NCI-H2107 treated with DMSO at 0.1 percent for 48 hours (cell line): ENCODE data around the gene ADRA2B.

Experiments
- DNase-seq: peaks from one replicate; lab custom pipeline; 2025; ENCODE audit not compliant: unreplicated experiment; lab: John Stamatoyannopoulos, UW

ADRA2B gene

DNA sequence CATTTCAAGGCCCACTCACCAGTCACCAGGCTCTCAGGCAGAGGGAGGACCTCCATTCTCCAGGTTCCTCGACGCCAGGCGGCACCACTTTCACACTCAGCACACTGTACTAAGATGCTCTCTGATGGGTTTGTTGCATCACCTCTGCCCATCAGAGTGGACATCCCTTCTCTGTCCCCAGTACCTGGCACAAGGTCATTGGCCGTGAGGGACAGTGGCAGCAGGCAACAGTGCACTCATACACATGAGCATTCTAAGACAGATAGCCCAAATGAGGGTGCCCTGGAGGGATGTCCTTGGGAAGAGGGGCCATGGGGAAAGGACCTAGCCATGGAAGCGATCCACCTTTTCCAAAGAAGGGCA, 3.0 kb upstream of the ADRA2B start:
- DNase-seq = no peak

DNA sequence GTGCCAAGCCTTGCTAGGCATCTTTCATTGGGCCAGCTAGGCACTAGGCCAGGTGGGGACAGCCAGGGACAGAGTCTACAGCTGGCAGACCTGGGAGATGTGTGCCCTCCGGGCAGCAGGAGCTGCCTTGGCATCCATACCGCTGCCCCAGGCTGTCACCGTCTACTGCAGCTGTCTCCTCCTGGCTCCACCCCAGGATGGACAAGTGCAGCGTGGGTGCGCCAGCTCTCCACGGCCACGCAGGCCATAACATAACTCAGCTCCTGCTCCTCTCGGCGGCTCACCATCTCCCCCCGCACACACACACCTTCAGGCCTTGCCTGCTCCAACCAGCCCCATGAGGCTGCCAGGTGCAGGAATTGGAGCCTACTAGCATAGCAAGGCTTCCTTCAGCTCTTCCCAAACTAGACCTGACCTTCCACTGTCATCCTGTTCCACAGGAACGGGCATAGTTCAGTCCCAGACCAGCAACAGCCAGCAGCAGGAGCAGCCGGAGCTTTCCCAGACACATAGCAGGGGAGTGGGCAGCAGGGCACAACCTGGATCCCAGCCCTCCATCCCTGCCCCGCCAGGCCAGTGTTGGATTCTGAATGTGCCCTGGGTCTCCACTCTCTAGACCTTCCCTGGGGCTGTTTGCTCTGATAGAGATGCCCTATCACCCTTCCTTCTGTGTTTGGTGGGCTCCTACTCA, 2.5 kb upstream of the ADRA2B start:
- DNase-seq = no peak

DNA sequence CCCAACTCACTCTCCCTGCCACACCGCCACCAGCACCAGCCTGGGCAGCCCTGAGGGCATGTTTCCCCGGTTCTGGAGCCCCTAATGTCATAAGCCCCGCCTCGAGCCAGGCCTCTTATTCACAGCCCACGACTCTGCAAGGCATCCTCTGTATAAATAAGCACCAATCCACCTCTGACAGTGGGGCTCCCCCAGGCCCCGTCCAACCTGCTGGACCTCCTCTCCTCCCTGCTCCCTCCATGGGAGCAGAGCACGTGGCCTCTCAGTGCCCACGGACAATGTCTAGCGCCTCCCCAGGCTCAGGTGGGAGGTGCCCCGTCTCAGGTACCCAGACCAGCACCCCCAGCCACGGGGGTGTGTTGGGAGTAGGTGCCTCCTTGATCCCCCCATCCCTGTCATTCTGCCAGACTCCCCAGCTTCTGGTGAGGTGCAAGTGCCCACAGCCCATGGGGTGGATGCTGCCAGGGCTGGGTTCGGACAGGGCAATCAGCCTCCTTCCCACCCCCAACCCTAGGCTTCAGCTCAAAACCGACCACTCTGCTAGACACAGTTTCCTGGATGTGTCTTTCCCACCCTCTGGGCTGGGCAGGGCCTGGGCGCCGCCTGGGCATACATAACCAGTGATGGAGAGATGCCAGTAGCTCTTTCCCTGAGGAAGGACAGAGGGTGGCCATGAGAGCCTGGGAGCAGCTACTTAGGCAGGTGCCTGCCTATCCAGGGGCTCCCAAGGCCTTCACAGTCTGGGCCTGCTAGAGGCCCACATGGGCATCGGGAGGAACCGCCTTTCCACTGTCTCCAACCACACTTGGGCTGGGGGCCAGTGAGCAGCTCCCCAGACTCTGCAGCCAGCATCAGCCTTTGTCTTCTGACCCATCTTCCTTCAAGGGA, 1.6 kb upstream of the ADRA2B start:
- no peak for DNase-seq

DNA sequence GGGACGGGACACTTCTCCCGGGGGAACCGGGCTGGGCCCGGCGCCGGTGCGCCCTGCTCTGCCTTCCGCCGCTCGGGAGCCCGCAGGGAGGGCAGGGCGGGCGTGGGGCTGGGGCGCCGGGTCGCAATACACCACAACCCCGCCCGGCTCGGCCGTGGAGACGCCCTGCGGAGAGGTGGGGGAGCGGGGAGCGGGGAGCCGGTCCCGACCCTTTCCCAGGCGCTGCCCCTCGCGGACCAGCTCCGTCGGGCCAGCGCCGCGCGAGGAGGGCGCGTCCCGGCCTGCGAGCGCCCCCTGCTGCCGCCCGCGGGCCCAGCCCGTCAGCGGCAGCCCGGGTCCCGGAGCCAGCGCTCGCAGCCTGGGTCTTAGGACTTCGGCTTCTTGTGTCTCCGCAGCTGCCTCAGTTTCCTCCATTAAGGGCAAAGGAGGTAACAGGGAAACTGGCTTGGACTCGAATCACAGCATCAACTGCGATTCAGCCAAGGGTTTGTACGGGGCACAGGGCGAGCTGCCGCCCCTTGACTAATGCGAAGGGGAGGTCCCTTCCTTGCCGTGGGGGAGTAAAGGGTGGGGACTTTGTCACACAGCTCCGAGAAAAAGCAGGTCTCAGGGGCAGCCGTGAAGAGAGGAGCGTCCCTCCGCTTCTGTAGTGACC, 635 bp upstream of the ADRA2B start:
- no peak for DNase-seq

DNA sequence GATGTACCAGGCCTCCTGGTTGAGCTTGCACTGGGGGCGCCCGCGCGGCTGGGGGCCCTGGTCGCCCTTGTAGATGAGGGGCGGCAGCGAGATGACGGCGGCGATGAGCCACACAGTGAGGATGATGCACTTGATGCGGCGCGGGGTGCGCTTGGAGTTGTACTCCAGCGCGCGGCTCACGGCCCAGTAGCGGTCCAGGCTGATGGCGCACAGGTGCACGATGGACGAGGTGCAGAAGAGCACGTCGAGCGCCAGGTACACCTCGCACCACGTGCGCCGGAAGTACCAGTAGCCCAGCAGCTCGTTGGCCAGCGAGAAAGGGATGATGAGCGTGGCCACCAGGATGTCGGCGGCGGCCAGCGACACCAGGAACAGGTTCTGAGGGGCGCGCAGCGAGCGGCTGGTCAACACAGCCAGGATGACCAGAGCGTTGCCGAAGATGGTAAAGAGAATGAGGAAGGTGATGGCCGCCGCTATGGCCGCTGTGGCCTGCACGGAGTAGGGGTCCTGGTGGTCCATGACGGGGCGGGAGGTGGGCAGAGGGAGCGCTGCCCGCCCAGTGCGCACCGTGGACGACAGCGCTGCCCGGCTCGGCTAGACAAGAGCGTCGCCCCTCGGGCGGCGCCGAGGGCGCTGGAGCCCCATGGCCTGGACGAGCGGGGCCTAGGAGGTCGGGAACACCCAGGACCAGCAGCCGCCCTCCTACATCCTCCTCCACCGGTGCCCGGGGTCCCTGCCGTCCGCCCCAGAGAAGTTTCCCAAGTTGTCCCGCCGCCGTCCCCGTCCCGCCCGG, 544 bp downstream of the ADRA2B start:
- no peak for DNase-seq

DNA sequence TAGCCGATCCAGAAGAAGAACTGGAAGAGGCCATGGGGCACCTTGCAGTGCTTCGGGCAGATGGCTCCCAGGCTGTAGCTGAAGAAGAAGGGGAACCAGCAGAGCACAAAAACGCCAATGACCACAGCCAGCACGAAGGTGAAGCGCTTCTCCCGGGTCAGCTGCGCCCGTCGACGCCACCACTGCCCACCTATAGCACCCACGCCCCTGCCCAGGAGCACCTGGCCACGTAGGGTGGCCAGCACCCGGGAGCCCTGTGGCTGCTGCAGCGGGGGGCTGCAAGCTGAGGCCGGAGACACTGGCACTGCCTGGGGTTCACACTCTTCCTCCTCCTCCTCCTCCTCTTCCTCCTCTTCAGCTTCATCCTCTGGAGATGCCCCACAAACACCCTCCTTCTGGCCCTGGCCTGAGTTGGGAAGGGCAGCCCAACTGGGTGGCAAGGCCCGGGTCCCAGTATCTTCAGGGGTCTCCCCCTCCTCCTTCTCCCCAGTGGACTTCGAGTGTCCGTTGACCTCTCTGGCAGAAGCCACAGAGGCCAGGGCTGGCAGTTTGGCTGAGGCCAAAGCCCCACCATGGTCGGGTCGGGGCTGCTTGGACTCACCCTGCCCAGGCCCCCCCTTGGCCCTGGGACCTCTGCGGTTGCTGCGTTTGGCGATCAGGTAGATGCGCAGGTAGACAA, 1.3 kb downstream of the ADRA2B start:
- DNase-seq = no peak

DNA sequence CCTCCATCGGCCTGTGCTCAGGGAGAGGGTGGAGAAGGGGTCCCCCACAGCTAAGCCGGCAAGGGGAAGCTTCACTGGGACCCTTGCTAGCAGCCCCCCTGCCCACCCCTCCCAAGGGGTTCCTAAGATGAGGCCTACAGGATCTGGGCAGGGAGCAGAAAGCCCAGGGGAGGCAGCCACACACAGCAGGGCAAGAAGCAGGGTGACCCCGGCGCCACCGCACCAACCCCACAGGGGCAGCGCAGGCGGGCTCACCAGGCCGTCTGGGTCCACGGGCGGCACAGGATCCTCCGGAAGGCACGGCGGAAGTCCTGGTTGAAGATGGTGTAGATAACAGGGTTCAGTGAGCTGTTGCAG, 1.8 kb downstream of the ADRA2B start:
- no peak for DNase-seq

DNA sequence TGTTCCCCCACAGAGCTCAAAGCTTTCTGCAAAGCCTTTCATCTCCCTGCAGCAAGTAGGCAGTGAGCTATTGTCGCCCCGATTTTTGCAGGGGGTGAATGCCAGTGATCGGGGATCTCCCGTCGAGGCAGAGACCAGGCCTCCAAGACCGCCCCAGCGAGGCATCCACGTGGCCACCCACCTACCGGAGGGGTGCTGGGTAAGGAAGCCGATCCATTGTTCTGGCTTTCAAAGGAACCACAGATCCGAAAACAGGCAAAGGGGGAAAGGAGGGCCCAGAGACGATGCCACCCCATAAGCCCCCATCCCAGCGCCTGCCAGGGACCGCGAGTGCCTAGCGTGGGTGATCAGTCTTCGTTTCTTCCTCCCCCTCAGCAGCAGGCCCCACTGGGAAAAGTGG, 2.4 kb downstream of the ADRA2B start:
- no peak for DNase-seq

DNA sequence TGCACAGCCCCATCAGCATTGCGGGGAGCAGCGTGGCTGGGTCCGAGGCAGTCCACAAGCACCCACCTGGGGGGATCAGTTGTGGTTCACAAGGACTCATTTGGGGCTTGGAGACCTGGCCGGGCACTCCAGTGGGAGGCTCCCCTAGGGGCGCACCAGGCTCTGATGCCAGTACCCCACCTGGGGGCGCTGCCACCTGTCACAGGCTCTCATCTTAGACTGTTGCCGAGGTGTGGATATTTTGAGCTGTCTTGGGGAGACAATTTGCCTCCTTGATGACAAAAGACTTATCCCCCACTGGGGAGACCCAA, 3.0 kb downstream of the ADRA2B start:
- no peak for DNase-seq

DNA sequence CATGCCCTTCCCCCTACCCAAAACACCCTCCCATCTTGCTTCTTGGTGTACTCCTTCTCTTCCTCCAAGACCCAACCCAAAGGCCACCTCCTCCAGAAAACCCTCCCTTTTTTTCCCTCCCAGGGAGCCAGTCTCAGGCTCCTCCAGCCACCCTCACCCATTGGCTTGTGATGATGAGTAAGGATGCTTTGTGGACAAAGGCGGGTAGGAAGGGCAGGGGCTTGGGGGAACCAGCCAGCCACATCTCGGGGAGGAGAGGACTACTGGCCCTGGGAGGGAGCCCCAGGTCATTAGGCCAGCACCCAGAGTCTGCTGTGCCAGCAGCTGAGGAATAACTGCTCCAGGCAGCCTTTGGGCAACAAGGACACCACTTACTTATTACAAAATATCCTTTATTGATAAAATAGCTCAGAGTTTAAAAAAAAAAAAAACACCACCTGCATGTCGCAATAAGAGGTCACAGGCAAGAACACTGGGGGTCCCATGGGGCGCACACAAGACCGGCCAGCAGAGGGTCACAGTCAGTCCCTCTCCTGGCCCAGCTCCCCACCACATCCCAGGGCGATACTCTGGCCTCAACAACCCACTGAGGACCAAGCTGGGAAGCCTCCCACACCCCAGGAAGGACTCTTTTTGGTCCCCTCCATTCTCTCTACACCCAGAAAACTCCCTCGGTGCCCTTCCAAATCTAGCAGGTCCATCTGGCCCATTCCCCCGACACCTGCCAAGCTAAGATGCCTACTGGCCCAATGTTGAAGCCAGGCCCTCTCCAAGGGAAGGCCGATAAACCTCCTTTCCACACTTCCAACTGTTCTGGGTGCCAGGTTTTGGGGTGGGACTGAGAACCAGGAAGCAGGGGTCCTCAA, 3.6 kb downstream of the ADRA2B start:
- DNase-seq = no peak

DNA sequence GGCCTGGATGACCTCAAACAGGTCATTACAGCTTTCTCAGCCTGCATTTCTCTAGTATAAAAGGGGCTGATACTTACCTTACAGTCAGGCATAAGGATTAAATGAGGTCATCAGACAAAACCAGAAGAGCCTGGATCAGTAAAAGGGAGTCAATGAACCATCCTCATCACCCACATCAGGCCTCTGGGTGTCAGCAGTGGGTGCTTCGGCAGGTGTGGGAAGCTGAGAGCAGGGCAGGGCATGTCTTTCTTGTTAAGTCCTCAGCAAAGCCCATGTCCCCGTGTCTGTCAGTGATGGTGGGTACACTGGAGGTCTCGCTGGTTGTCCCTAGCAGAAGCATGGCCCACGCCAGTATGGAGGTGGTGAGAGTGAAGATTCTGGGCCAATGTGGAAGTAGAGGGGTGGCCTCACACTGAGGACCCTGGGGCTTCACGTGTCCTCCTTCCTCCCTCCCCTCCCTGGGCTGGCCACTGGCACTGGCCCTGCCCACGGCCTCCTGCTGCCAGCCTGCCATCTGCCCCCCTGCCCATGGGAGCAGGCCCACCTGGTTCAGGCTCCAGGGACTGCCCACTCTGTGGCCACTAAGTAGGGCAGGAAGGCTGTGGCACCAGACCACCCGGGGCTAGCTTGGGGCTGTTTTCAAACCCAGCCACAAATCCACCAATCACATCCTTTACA, 4.4 kb downstream of the ADRA2B start:
- DNase-seq = no peak

DNA sequence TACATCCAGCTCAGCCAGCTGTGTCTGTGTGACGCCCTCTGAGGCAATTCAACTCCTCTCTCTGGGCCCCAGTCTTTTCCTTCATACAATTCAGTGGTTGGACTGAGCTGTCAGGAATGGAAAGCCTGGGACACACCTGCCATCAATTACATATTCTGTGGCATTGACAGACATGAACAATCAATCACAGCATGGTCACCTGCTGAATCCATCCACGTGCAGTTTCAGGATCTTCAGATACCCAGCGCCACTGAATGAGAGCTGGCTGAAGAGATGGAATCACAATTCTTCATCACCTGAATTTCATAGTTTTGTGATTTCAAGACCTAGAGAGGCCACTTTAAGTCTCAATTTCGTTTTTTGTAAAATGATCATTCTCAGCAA, 5.1 kb downstream of the ADRA2B start:
- DNase-seq = no peak

DNA sequence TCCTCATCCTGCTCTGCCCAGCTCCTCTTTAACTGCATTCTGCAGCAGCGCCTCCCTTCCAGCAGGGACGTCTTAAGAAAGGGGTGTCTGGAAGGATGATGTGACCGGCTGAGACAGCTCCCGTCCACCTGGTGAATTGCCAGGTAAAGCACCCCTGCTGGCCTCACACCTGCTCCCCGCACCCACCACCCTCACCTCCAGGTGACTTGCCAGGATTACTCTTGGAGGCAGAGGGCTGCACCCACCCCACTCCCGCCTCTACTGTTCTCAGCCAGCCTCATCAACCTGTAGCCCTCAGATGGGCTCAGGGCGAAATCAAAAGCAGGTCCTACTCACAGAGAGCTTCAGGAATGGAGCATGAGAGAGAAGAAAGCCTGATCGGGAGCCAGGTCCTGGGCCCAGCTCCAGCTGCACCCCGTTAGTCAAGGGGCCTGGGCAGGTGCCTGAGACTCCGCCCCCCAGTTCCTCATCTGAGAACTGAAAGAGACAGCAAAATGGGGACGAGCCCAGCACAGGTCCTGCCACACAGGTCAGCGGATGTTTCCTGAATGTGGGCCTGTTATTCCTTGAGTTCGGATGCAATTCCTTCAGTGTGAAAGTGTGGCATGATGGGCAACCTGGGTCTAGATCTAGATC, 5.6 kb downstream of the ADRA2B start:
- DNase-seq = no peak

DNA sequence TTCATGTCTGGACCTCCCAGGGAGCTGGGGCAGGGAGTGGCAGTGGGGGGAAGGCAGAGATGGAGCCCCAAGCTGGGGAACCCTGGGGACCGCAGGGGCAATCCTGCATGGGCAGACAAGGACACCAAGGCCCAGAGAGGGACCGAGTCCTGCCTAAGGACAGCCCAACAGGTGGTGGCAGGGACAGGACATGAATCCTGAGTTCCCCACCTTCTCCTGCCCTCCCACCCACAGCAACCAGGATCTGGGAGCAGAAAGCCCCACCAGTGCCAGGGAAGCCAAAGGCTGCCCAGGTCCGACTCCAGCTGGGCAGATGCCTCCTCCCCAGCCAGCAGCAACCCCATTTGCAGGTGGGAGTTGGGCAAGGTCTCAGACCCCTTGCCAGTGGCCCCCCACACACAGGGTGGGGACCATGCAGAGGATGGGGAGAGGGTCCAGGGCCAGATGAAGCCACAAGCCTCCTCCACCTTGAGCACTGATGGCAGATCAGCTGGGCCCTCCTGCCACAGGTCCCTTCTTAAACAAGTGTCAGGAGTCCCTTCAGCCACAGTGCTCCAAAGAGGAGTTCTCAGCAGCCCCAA, 6.3 kb downstream of the ADRA2B start:
- DNase-seq = no peak

DNA sequence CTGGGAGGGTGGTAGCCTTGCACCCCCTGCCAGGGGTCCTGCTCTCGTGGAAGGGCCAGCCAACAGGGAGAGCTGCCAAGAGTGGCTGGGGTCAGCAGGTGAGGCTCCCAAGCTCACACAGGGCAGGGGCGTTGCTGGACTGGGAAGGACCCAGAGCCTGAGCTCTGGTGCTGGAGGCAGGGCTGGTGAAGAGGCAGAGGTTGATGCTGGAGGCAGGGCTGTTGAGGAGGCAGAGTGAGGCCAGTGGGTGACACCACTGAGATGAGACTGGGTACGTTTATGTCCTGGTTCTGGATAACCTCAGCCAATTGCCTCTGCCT, 7.0 kb downstream of the ADRA2B start:
- no peak for DNase-seq

DNA sequence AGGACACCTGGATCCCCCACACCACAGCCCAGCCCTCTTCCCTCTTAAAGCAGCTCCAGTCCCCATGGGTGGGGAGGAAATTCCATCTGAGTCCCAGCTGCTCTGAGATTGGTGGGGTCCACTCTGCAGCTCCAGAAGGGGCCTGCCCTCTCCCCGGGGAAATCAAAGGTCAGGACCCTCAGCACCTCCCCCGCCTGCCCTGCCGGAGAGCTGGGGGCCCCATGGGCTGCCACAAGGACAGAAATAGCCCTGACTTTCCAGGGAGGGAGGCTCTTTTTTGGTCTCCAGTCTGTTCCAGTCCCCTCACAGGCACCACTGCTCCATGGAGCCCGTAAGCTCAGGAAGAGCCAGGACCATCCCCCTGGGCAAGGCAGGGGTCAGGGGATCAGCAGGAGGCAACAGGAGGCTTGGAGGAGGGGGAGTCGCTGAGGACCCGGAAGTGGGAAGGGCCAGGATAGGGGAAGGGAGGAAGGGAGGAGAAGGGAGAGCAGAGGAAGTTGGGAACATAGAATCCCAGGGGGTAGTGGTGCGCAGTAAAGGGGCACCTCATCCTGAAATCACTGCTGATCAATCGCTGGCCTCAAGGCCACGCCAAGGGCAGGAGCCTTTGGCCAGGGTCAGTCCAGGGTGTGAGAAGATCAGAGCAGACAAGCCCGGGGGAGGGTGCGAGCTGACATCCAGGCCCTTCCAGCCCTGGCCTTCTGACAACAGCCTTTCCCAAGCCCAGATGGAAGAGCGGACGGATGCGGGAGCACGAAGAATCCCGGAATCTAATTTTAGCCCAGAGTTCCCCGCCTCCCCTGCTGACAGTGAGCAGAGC, 7.6 kb downstream of the ADRA2B start:
- no peak for DNase-seq

DNA sequence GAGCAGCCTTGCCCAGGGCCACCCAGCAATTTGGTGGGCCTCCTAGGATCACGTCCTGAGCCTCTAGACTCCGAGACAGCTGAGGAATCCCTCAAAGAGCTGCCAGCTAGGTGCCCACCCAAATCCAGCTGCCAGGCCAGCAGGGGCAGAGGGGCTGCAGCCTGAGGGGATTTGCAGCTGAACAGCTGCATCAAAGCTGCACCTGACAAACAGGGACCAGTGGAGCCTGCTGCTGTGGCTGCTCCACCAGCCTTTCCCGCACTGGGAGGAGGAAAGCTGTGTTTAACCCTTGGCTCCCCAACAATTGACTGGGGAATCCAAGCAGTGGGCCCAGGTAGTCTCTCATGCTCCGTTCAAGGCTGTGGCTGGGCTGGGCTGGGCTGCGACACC, 8.2 kb downstream of the ADRA2B start:
- no peak for DNase-seq

DNA sequence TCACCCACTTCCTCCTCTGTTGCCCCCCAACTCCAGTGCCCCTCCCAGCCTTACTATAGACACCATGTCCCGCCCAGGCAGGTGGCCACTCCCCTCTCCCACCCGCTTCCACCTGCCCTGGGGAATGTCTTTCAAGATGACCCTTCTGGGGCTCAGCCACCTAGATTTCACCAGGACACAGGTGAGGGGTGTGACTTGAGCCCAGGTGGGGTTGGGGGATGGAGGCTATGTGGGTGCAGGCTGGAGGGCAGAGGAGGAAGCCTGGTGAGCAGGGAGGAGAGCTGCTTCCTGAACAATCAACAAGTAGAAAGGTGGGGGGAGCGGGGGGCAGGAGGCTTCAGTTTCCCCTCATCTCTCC, 8.7 kb downstream of the ADRA2B start:
- DNase-seq = no peak
